A549 (cell line): Measurements from ENCODE around the gene STK4.

Experiments
- JUNB ChIP-seq: fragments of >200 bp; sonication (Bioruptor Twin); formaldehyde crosslinking; IDR thresholded peaks from 2 replicates; pipeline ENCODE4 v1.6.1; 2016
- TF ChIP-seq, protein P1 (sequence below): fragments of >200 bp; sonication (Bioruptor Twin); formaldehyde crosslinking; IDR thresholded peaks from 3 replicates; pipeline ENCODE4 v1.5.1; 2016

DNA sequence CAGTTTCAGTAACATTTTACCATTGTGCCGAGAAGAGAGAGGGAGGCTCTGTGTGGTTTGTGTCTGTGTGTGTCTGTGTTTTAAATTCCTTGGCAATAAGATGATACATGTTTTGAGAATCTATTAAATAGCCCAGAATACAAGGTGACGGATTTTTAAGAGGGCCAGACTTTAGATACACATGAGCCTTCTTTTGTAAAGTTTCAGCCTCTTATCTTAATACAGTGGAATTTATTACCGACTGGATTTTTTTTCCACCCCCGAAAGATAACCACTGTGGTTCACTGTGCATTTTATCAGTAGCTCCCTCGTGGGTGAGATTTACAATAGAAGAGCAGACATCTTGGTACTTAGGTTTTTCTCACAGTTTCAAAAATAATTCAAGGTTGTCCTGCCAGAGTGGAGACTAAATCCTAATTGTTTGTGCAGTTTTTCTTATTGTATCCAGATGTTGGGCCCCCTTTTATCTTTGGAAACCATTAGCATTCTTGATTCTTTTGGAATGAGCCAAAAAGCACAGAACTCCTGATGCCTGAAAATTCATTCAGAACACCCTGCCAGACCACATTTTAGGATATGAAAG is 49.9 kb downstream of the STK4 start:
- TF ChIP-seq, protein P1, sequence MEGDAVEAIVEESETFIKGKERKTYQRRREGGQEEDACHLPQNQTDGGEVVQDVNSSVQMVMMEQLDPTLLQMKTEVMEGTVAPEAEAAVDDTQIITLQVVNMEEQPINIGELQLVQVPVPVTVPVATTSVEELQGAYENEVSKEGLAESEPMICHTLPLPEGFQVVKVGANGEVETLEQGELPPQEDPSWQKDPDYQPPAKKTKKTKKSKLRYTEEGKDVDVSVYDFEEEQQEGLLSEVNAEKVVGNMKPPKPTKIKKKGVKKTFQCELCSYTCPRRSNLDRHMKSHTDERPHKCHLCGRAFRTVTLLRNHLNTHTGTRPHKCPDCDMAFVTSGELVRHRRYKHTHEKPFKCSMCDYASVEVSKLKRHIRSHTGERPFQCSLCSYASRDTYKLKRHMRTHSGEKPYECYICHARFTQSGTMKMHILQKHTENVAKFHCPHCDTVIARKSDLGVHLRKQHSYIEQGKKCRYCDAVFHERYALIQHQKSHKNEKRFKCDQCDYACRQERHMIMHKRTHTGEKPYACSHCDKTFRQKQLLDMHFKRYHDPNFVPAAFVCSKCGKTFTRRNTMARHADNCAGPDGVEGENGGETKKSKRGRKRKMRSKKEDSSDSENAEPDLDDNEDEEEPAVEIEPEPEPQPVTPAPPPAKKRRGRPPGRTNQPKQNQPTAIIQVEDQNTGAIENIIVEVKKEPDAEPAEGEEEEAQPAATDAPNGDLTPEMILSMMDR = no peak
- TF ChIP-seq JUNB = no peak
